Parathyroid adenoma (tissue), 2 donors: ENCODE results near the gene SLC12A5.

Experiments
- H2AFZ ChIP-seq: fragments of 300-600 bp; sonication (generic); one replicate; pipeline ENCODE4 v1.7.0; 2017; ENCODE audit warnings: antibody characterized with exemption, mild to moderate bottlenecking
- H3K27ac ChIP-seq: fragments of 300-600 bp; sonication (generic); one replicate; pipeline ENCODE4 v1.7.0; 2017
- H3K27me3 ChIP-seq: fragments of 300-600 bp; sonication (generic); one replicate; pipeline ENCODE4 v1.7.0; 2017; ENCODE audit warnings: low read length; ENCODE audit not compliant: control insufficient read depth, insufficient read depth
- H3K36me3 ChIP-seq: fragments of 300-600 bp; sonication (generic); one replicate; pipeline ENCODE4 v1.7.0; 2017; ENCODE audit warnings: low read length; ENCODE audit not compliant: control insufficient read depth, insufficient read depth
- H3K4me1 ChIP-seq: fragments of 300-600 bp; sonication (generic); one replicate; pipeline ENCODE4 v1.7.0; 2017; ENCODE audit warnings: control low read depth
- H3K4me2 ChIP-seq: fragments of 300-600 bp; sonication (generic); one replicate; pipeline ENCODE4 v1.7.0; 2017; ENCODE audit warnings: low read length
- H3K4me3 ChIP-seq: fragments of 300-600 bp; sonication (generic); one replicate; pipeline ENCODE4 v1.7.0; 2017; ENCODE audit warnings: low read depth, low read length
- H3K79me2 ChIP-seq: fragments of 300-600 bp; sonication (generic); one replicate; pipeline ENCODE4 v1.7.0; 2017; ENCODE audit warnings: control low read depth
- H3K9ac ChIP-seq: fragments of 300-600 bp; sonication (generic); one replicate; pipeline ENCODE4 v1.7.0; 2017; ENCODE audit warnings: mild to moderate bottlenecking
- H3K9me3 ChIP-seq: fragments of 300-600 bp; sonication (generic); one replicate; pipeline ENCODE4 v1.7.0; 2017; ENCODE audit warnings: low read length; ENCODE audit not compliant: control insufficient read depth
- CTCF ChIP-seq: fragments of 300-600 bp; sonication (generic); IDR thresholded peaks from one replicate; pipeline ENCODE4 v1.7.0; 2017; ENCODE audit warnings: antibody characterized with exemption, mild to moderate bottlenecking
- donor health status: primary hyperparathyroidism.

The SLC12A5 gene

GRCh38 chr20:46023148-46023484 is 5.9 kb upstream of the SLC12A5 start:
- Histone ChIP-seq H3K4me3 (no peak overlapping the region), H3K4me1 (peaks cover 5% of the 10 kb centered on the region), H3K9ac (no peak overlapping the region), H3K36me3 (no peaks in the 10 kb centered on the region), H3K27me3 (no peaks in the 10 kb centered on the region), H3K9me3 (no peaks in the 10 kb centered on the region), H2AFZ (peak overlapping the region; percentile 88), H3K4me2 (no peak overlapping the region), H3K79me2 (no peaks in the 10 kb centered on the region), H3K27ac (no peak overlapping the region)
- no peak for TF ChIP-seq CTCF

- Histone ChIP-seq H3K79me2 (no peaks in the 10 kb centered on the region), H3K9me3 (no peaks in the 10 kb centered on the region), H3K4me3 (no peak overlapping the region), H3K36me3 (no peaks in the 10 kb centered on the region), H3K27me3 (no peaks in the 10 kb centered on the region), H3K9ac (no peak overlapping the region), H2AFZ (no peak overlapping the region), H3K4me1 (peaks cover 7% of the 10 kb centered on the region), H3K4me2 (no peak overlapping the region), H3K27ac (no peak overlapping the region)
- no peak for TF ChIP-seq CTCF
Observed at GRCh38 chr20:46023999-46024398, 5.0 kb upstream of the SLC12A5 start.

- Histone ChIP-seq H3K27ac (no peak overlapping the region), H3K4me1 (peaks cover 7% of the 10 kb centered on the region), H3K4me3 (no peak overlapping the region), H3K27me3 (no peaks in the 10 kb centered on the region), H3K9ac (no peak overlapping the region), H3K9me3 (no peaks in the 10 kb centered on the region), H3K4me2 (no peak overlapping the region), H3K79me2 (no peaks in the 10 kb centered on the region), H2AFZ (no peak overlapping the region), H3K36me3 (no peaks in the 10 kb centered on the region)
- TF ChIP-seq CTCF: no peak
Observed at GRCh38 chr20:46025376-46025783, 3.6 kb upstream of the SLC12A5 start.

- Histone ChIP-seq H3K4me1 (peaks cover 12% of the 10 kb centered on the region), H2AFZ (no peak overlapping the region), H3K4me2 (no peak overlapping the region), H3K9me3 (no peaks in the 10 kb centered on the region), H3K36me3 (no peaks in the 10 kb centered on the region), H3K4me3 (no peak overlapping the region), H3K27me3 (peaks cover 6% of the 10 kb centered on the region), H3K27ac (no peak overlapping the region), H3K9ac (no peak overlapping the region), H3K79me2 (no peaks in the 10 kb centered on the region)
- no peak for TF ChIP-seq CTCF
Observed at GRCh38 chr20:46027245-46027853, 1.7 kb upstream of the SLC12A5 start.

- Histone ChIP-seq H3K4me2 (no peak overlapping the region), H3K27me3 (peaks cover 6% of the 10 kb centered on the region), H3K4me1 (peaks cover 13% of the 10 kb centered on the region), H3K4me3 (no peak overlapping the region), H3K79me2 (no peaks in the 10 kb centered on the region), H3K9ac (no peak overlapping the region), H3K36me3 (no peaks in the 10 kb centered on the region), H3K27ac (no peak overlapping the region), H2AFZ (peak overlapping the region; percentile 74), H3K9me3 (no peaks in the 10 kb centered on the region)
- no peak for TF ChIP-seq CTCF
Observed at GRCh38 chr20:46028110-46028509, 905 bp upstream of the SLC12A5 start.
